Activated gamma-delta T cell treated with anti-CD3 and anti-CD28 coated beads, Interleukin-2, amount 50 U/mL, for 16 hours (primary cell): Measurements from ENCODE around the gene CAMTA1.

Source experiments
- DNase-seq: peaks from one replicate; pipeline ENCODE4 v3.0.0-alpha.2; 2020; ENCODE audit warnings: low read depth

The CAMTA1 gene

GRCh38 chr1:7343882-7344281, 558.6 kb downstream of the CAMTA1 start:
- DNase-seq, result no peak

- no peak for DNase-seq
Measured at GRCh38 chr1:7344299-7344698, 559.0 kb downstream of the CAMTA1 start.

GRCh38 chr1:7345516-7345915, 560.3 kb downstream of the CAMTA1 start:
- no peak for DNase-seq

GRCh38 chr1:7346070-7346596, 560.9 kb downstream of the CAMTA1 start:
- DNase-seq, result no peak

- no peak for DNase-seq
Measured at GRCh38 chr1:7346600-7347570, 561.6 kb downstream of the CAMTA1 start.

- no peak for DNase-seq
Measured at GRCh38 chr1:7348073-7348472, 562.8 kb downstream of the CAMTA1 start.

GRCh38 chr1:7348580-7348979, 563.3 kb downstream of the CAMTA1 start:
- no peak for DNase-seq

- no peak for DNase-seq
Measured at GRCh38 chr1:7350804-7351203, 565.5 kb downstream of the CAMTA1 start.

GRCh38 chr1:7351649-7352048, 566.4 kb downstream of the CAMTA1 start:
- DNase-seq, result no peak

- DNase-seq, result no peak
Measured at GRCh38 chr1:7352364-7352763, 567.1 kb downstream of the CAMTA1 start.

- no peak for DNase-seq
Measured at GRCh38 chr1:7352974-7353373, 567.7 kb downstream of the CAMTA1 start.

GRCh38 chr1:7355646-7356045, 570.4 kb downstream of the CAMTA1 start:
- DNase-seq, result no peak

GRCh38 chr1:7356079-7356478, 570.8 kb downstream of the CAMTA1 start:
- DNase-seq, result no peak

- DNase-seq, result no peak
Measured at GRCh38 chr1:7358425-7358824, 573.2 kb downstream of the CAMTA1 start.

- no peak for DNase-seq
Measured at GRCh38 chr1:7360526-7360925, 575.3 kb downstream of the CAMTA1 start.

GRCh38 chr1:7362947-7363346, 577.7 kb downstream of the CAMTA1 start:
- DNase-seq, result no peak

- DNase-seq, result no peak
Measured at GRCh38 chr1:7363450-7363849, 578.2 kb downstream of the CAMTA1 start.

GRCh38 chr1:7365706-7366105, 580.5 kb downstream of the CAMTA1 start:
- DNase-seq, result no peak

GRCh38 chr1:7366286-7366954, 581.2 kb downstream of the CAMTA1 start:
- DNase-seq, result no peak

GRCh38 chr1:7366955-7367665, 581.9 kb downstream of the CAMTA1 start:
- no peak for DNase-seq

GRCh38 chr1:7369866-7370265, 584.6 kb downstream of the CAMTA1 start:
- DNase-seq, result no peak

- no peak for DNase-seq
Measured at GRCh38 chr1:7371926-7372325, 586.7 kb downstream of the CAMTA1 start.
